ENCODE measurements around the gene PARP15. TPM values are rescaled to one million over a fixed set of nuclear protein-coding genes. Genes with fewer than 3 reads are reported as not detected.

Gene PARP15
- total RNA-seq, 1 experiment from 2014 or later = 3.4 TPM

DNA sequence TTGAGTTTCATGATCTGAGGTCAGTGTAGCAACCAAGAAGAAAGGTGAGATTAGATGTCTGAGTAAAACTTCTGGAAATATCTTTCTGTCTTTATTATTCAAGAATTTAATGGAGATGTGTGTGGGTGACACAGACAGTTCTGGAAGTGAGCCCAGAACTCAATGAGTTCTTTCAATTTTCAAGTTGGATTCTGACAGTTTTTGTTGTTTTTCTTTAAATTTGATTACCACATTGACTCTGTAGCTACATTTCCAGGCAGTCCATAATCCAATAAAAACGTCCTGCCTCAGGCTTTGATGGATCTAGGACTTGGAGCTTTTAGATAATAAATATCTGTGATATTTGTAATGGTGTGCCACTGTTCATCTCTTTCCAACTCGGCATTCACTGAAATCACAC, 99.3 kb downstream of the PARP15 start:
- no peak for DNase-seq
- Mint-ChIP-seq H3K27ac (ENCODE audit: unreplicated experiment) (no peak overlapping the region), H3K4me3 (ENCODE audit: low read depth, unreplicated experiment) (no peak overlapping the region), H3K4me1 (ENCODE audit: low read depth, unreplicated experiment) (peaks cover 29% of the 10 kb centered on the region), H3K27me3 (ENCODE audit: unreplicated experiment) (no peaks in the 10 kb centered on the region), H3K36me3 (ENCODE audit: insufficient read depth, unreplicated experiment) (peaks cover 23% of the 10 kb centered on the region), H3K9me3 (ENCODE audit: low read depth, unreplicated experiment) (no peaks in the 10 kb centered on the region)
- intact Hi-C loops (cut with micrococcal nuclease; ENCODE audit: unreplicated experiment) = loop anchor here (5.0 kb wide), 1 partner anchor 219 kb away; no protein-coding TSS in a partner anchor
- TF ChIP-seq, protein P1, sequence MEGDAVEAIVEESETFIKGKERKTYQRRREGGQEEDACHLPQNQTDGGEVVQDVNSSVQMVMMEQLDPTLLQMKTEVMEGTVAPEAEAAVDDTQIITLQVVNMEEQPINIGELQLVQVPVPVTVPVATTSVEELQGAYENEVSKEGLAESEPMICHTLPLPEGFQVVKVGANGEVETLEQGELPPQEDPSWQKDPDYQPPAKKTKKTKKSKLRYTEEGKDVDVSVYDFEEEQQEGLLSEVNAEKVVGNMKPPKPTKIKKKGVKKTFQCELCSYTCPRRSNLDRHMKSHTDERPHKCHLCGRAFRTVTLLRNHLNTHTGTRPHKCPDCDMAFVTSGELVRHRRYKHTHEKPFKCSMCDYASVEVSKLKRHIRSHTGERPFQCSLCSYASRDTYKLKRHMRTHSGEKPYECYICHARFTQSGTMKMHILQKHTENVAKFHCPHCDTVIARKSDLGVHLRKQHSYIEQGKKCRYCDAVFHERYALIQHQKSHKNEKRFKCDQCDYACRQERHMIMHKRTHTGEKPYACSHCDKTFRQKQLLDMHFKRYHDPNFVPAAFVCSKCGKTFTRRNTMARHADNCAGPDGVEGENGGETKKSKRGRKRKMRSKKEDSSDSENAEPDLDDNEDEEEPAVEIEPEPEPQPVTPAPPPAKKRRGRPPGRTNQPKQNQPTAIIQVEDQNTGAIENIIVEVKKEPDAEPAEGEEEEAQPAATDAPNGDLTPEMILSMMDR (IDR thresholded peaks at IDR 0.05; ENCODE audit: unreplicated experiment) = no peak
- CTCF ChIA-PET = interaction anchor here (0.6 kb wide), 1 partner anchor 328 kb away, joined by 7 read pairs; no protein-coding TSS in a partner anchor
- no TSS peak for BruUV-seq (replicated peaks)

DNA sequence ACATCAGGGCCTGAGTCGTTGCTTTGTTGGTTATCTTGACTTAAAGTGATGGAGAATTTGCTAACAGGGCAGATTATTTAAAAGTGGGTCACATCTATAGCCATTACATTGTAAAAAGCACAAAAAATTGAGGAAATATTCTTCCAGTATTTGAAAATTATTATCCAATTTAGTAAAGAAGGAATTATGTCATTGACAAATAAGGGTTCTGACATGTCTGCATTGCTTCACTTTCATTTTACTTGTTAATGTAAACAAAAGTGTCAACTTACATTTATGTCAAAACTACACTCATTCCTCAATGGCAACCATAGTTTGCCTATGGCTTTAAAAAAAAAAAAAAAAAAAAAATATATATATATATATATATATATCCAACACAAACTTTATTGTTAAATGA, 99.8 kb downstream of the PARP15 start:
- no peak overlapping the region for H3K27ac Mint-ChIP-seq (ENCODE audit: unreplicated experiment)
- BruUV-seq (replicated peaks) = no TSS peak
- DNase-seq = no peak
- CTCF ChIA-PET = interaction anchor here (0.6 kb wide), 1 partner anchor 329 kb away, joined by 7 read pairs; no protein-coding TSS in a partner anchor
- no peaks in the 10 kb centered on the region for H3K27me3 Mint-ChIP-seq (ENCODE audit: unreplicated experiment)
- peaks cover 24% of the 10 kb centered on the region for H3K36me3 Mint-ChIP-seq (ENCODE audit: insufficient read depth, unreplicated experiment)
- intact Hi-C loops (cut with micrococcal nuclease; ENCODE audit: unreplicated experiment) = loop anchor here (5.0 kb wide), 1 partner anchor 220 kb away; no protein-coding TSS in a partner anchor
- H3K9me3 Mint-ChIP-seq (ENCODE audit: low read depth, unreplicated experiment) = no peaks in the 10 kb centered on the region
- no peak overlapping the region for H3K4me3 Mint-ChIP-seq (ENCODE audit: low read depth, unreplicated experiment)
- H3K4me1 Mint-ChIP-seq (ENCODE audit: low read depth, unreplicated experiment) = peaks cover 26% of the 10 kb centered on the region
- TF ChIP-seq, protein P1 (IDR thresholded peaks at IDR 0.05; ENCODE audit: unreplicated experiment) = no peak

DNA sequence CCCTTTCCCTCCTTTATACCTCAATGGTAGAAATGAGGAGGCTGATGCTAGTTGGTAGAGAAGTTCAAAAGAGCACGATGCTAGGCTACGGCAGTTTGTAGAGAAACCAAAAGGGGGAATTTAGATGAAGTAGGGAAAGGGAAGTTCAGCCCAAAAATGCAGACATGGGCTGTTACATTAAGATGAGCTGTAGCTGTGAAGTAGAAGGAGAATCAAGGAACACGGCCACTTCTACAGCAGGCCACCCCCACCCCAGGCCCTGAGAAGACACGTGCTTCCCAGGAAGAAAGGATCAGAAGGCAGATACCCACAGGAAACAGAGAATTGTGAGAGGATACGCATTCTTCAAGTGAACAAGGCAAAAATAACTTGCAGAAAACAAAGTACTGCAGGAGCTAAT, 101.1 kb downstream of the PARP15 start:
- TF ChIP-seq, protein P1 (IDR thresholded peaks at IDR 0.05; ENCODE audit: unreplicated experiment) = no peak
- Mint-ChIP-seq H3K27ac (ENCODE audit: unreplicated experiment) (peak overlapping the region; percentile 18), H3K4me1 (ENCODE audit: low read depth, unreplicated experiment) (peaks cover 26% of the 10 kb centered on the region), H3K27me3 (ENCODE audit: unreplicated experiment) (no peaks in the 10 kb centered on the region), H3K36me3 (ENCODE audit: insufficient read depth, unreplicated experiment) (peaks cover 24% of the 10 kb centered on the region), H3K9me3 (ENCODE audit: low read depth, unreplicated experiment) (no peaks in the 10 kb centered on the region), H3K4me3 (ENCODE audit: low read depth, unreplicated experiment) (no peak overlapping the region)
- DNase-seq = no peak
- CTCF ChIA-PET = interaction anchor here (1.2 to 2.5 kb wide), 6 partner anchors 9 to 286 kb away, joined by 3 to 17 read pairs (median 7); partner anchors contain the start of genes DTX3L and PARP9
- intact Hi-C loops (cut with micrococcal nuclease; ENCODE audit: unreplicated experiment) = loop anchor here (5.0 kb wide), 1 partner anchor 221 kb away; no protein-coding TSS in a partner anchor
- no TSS peak for BruUV-seq (replicated peaks)

DNA sequence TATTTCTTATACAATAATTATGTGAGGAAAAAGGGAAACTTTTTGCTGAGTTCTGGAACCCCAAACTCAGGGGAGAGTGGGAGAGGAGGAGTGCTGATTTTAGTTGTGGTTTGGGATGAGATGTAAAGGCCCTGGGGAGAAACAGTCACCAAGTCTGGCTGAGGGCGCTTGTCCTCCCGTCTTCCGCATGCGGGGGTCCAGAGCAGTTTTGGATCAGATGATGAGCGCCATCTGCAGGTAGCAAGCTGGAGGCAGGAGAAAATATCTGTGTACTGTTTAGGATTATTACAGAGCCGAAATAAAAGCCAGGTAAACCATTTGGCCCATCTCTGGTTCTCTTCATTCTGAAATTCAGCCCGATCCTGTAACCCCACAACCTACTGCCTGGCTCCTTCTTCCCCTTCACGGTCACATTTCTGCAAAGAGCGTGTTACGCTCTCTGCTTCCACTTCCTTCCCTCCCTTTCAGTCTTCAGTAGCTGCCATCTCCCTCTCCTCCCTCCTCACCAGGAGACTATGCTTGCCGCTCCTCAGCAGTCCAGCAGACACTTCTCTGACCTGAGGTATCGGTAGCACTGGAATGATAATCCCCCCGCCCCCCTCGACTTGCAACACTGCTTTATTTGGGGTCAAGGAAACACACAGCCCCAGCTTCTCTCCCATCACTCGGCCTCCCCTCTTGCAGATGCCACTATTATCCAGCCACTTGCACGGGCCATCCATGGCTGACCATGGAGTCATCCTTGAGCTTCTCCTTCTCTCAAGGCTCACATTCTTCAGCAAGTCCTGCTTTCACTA, 101.8 kb downstream of the PARP15 start:
- CTCF ChIA-PET = interaction anchor here (0.6 to 2.5 kb wide), 10 partner anchors 10 to 295 kb away, joined by 3 to 17 read pairs (median 6); partner anchors contain the start of genes DTX3L, FAM162A and PARP9
- H3K27ac Mint-ChIP-seq (ENCODE audit: unreplicated experiment) = peak overlapping the region; percentile 93
- peaks cover 24% of the 10 kb centered on the region for H3K36me3 Mint-ChIP-seq (ENCODE audit: insufficient read depth, unreplicated experiment)
- DNase-seq = peak; percentile 82
- BruUV-seq (replicated peaks) = no TSS peak
- intact Hi-C loops (cut with micrococcal nuclease; ENCODE audit: unreplicated experiment) = loop anchor here (1.0 to 5.0 kb wide), 3 partner anchors 115 to 222 kb away; partner anchors contain the start of genes DTX3L and PARP9
- H3K27me3 Mint-ChIP-seq (ENCODE audit: unreplicated experiment) = no peaks in the 10 kb centered on the region
- TF ChIP-seq, protein P1 (IDR thresholded peaks at IDR 0.05; ENCODE audit: unreplicated experiment) = peak; percentile 78
- H3K4me3 Mint-ChIP-seq (ENCODE audit: low read depth, unreplicated experiment) = peak overlapping the region; percentile 95
- peaks cover 26% of the 10 kb centered on the region for H3K4me1 Mint-ChIP-seq (ENCODE audit: low read depth, unreplicated experiment)
- no peaks in the 10 kb centered on the region for H3K9me3 Mint-ChIP-seq (ENCODE audit: low read depth, unreplicated experiment)
